KOPT-K1 (cell line): ENCODE measurements around the gene AK6.
A peak's percentile ranks its signal among the peaks of the same experiment; 100 is the strongest.
"Not testable (repeated sequence)": the region's sequence is repeated elsewhere in the genome, so short reads cannot be mapped to it uniquely, and the experiment has no call there.

Experiments
- H3K27ac ChIP-seq: fragments of 200-600 bp; sonication (generic); 2 replicates; pipeline ENCODE4 v1.5.1; 2016; ENCODE audit warnings: antibody characterized with exemption, mild to moderate bottlenecking, low read depth, low read length; ENCODE audit not compliant: poor library complexity, severe bottlenecking
- H3K36me3 ChIP-seq: fragments of 200-600 bp; sonication (generic); 2 replicates; pipeline ENCODE4 v1.5.1; 2017; ENCODE audit warnings: antibody characterized with exemption, mild to moderate bottlenecking, low read length, moderate library complexity; ENCODE audit not compliant: insufficient read depth
- H3K9me3 ChIP-seq: fragments of 200-600 bp; sonication (generic); 2 replicates; pipeline ENCODE4 v1.5.1; 2017; ENCODE audit warnings: antibody characterized with exemption, low read length, mild to moderate bottlenecking; ENCODE audit not compliant: insufficient read depth, poor library complexity, severe bottlenecking

AK6 gene

DNA sequence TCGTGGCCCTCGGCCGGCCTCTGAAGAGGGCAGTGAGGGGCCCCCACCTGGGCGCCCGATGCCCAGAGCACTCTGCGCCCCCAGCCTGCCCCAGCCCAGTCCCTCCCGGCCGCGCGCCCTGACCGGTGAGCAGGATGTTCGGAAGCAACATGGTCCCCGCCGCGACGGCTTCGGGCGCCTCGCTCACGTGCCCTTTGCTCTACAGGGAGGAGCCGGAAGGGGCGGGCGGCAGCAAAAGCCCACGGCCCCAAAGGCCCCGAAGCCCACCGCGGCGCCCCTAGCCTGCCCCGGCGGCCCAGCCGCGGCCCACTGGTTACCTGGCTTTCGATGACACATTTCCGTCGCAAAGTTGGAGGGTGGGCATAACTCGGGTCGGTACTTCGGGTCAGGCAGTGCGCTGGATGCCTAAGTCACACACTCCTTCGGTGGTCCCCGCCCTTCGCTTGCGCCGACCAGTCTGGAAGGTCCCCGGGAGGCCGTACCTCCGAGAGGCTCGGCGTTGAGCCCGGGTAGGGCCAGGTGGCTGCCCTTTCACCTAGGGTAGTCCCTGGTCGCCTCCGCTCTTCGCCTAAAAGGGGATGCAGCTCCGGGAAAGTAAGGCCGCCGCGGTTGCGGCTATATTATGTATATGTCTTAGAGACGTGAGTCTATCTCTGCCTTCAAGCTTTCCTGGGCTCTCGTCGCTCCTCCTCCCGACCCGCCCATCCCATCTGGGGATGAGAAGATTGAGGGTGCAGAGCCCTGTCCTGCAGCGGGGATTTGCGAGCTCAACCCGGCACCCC is at the start of gene AK6, which contains the start of the genes RAD17 and TAF9:
Gene AK6 (minus strand): TSS at position 181 of the 782 bp plus-strand sequence. CDS start 30 bp downstream, at position 151.
Gene RAD17 (plus strand): TSS at position 479 of the 782 bp plus-strand sequence. CDS start 2,391 bp downstream, outside the sequence.
Gene TAF9 (minus strand): TSS at position 181 of the 782 bp plus-strand sequence. CDS start 3,783 bp downstream, outside the sequence.
- peaks cover 36% of the 10 kb centered on the region for H3K36me3 ChIP-seq
- H3K9me3 ChIP-seq: no peaks in the 10 kb centered on the region
- H3K27ac ChIP-seq: peak within 1 kb of the TSS; percentile 98

DNA sequence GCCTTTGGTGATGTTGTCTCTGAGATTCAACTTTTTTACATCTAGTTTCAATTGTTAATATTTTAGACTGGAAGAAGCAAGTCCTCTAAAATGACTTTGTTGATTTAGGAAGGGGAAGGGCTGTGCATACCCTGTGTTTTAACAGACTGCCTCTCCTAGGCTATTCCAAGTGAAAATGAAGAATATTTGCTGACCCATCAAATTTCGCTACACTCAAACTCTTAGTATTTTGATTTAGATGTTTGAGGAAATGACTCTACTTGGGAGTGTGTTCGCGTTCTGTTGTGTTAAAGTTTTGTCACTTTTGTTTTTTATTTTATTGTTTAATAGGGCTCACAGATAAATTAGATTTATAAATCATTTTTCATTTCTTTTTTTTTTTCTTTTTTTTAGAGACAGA is 49.2 kb upstream of the AK6 start:
- Histone ChIP-seq H3K36me3 (peaks cover 28% of the 10 kb centered on the region), H3K9me3 (no peaks in the 10 kb centered on the region), H3K27ac (no peak overlapping the region)

DNA sequence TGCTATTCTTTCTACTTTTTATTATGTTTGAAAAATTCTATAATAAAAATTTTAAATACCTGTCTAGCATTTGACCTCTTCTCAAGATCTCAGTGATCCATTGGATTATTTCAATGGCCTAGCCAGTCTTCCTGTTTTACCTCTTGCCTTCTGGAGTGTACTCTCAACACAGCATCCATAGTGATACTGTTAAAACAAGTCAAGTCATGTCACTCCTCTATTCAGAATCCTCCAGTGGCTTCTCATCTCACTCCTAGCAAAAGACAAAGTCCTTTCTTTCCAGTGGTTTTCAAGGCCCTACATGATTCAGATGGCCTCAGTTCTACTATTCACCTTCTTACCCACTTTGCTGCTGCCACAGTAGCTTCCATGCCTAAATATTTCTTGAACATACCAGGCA is 47.4 kb upstream of the AK6 start:
- Histone ChIP-seq H3K9me3 (no peaks in the 10 kb centered on the region), H3K36me3 (peaks cover 45% of the 10 kb centered on the region), H3K27ac (no peak overlapping the region)

DNA sequence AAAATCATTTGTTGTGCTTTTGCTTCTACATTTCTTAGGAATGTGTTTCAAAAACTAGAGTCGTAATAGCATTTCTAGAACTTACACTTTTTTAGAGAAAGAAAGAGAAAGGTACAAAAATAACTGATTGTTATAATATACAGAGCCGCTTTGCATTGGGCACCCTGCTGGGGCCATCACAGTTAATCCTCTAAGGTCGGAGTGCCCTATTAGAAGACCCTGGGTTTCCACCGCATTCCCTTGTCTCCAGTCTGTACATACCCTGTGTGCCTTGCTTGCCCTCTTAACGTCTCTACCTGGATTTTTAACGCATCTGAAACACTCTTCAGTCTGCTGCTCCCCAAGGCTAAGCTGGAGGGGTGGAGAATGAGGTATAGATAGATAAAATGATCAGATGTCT is 46.9 kb upstream of the AK6 start:
- peaks cover 50% of the 10 kb centered on the region for H3K36me3 ChIP-seq

DNA sequence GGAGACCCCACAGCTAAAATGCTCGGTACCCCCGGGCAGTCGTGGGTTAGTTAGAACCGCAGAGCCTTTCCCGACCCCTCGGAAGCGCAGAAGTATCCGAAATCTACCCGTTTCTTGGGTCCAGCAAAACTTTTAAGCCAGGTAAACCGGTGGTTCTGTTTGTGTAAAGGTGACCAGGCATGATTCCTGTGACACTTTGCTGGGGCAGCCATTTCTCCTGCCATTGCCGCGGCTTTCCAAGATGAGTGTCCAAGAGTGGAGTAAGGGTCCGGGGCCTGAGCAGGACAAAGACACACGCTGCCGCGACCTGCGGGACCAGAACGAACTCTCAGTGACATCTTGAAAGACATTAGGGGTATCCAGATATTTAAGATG is 46.3 kb upstream of the AK6 start:
- Histone ChIP-seq H3K36me3 (peaks cover 55% of the 10 kb centered on the region), H3K27ac (no peak overlapping the region), H3K9me3 (no peaks in the 10 kb centered on the region)

More for the DNA sequence above, 46.9 kb upstream of the AK6 start:
- H3K27ac ChIP-seq: no peak overlapping the region
- H3K9me3 ChIP-seq: no peaks in the 10 kb centered on the region

DNA sequence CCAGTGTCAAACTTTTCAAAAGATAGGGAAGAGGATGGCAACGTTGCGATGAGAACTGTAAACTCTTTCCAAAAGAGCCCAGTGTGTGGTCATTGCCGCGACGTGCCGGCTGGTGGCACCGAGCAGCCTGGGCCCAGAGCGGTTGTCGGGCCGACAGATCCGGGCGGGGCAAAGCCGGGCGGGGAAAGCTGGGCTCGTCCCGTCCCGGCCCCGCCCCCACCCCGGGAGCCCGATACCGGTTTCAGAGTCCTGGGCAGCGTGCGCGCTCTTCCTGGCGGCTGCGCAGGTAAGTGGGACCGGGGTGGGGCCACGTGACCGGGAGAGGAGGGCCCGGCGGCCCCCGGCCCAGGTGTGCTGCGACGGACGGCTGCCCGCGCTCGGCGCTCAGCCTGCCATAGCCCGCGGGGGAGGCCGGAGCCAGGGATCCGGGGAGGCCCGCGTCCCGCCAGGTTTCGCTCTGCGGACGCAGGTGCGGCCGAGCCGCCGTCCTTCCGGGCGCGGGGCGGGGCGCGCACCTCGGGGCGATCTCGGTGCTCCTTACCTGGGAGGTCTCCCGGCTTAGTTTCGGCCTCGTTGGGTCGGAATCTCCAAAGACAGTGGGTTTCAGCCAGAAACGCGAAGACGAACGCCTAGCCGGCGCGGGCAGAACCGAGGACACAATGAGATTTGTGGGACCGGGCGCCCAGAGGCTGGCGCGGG is 45.7 kb upstream of the AK6 start, which contains the start of gene MARVELD2:
Gene MARVELD2 (plus strand): TSS at position 232 of the 699 bp plus-strand sequence. CDS start 4,270 bp downstream, outside the sequence.
- Histone ChIP-seq H3K27ac (no peak within 1 kb of the TSS), H3K36me3 (peaks cover 61% of the 10 kb centered on the region)

DNA sequence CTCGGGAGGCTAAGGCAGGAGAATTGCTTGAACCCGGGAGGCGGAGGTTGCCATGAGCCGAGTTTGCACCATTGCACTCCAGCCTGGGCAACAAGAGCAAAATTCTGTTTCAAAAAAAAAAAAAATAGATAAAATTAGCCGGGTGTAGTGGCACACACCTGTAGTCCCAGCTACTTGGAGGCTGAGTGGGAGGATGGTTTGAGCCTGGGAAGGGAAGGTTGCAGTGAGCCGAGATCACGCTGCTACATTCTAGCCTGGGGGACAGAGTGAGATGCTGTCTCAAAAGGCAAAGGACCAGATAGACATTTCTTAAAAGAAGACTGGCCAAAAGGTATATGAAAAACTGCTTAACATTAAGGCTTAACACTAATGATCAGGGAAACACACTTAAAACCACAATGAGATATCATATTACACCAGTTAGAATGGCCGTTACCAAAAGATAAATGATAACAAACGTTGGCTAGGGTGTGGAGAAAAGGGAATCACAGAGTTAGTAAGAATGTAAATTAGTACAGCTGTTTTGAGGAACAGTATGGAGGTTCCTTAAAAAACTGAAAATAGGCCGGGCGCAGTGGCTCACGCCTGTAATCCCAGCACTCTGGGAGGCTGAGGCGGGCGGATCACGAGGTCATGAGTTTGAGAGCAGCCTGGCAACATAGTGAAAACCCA is 35.5 kb upstream of the AK6 start:
- Histone ChIP-seq H3K36me3 (peaks cover 72% of the 10 kb centered on the region), H3K27ac (no peak overlapping the region), H3K9me3 (no peaks in the 10 kb centered on the region)

More for the DNA sequence above, 45.7 kb upstream of the AK6 start, which contains the start of gene MARVELD2:
- H3K9me3 ChIP-seq: no peaks in the 10 kb centered on the region

DNA sequence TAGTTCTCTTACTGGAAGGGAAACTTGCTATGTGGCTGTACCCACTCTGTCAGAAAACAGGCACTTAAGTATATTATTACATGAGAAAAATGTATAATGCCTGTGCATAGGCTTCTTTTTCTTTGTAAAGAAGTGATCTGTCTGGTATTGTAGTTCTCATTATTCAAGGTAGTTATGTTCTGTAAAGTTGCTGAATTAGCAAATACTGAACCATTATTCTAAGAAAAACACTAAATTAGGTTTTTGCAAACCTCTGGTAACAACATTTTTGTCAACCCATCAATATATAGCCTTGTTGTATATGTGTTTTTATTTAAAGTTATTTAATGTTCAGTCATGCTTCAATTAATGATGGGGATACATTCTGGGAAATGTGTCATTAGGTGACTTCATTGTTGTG is 9.1 kb upstream of the AK6 start:
- peaks cover 83% of the 10 kb centered on the region for H3K36me3 ChIP-seq
- H3K27ac ChIP-seq: no peak overlapping the region

DNA sequence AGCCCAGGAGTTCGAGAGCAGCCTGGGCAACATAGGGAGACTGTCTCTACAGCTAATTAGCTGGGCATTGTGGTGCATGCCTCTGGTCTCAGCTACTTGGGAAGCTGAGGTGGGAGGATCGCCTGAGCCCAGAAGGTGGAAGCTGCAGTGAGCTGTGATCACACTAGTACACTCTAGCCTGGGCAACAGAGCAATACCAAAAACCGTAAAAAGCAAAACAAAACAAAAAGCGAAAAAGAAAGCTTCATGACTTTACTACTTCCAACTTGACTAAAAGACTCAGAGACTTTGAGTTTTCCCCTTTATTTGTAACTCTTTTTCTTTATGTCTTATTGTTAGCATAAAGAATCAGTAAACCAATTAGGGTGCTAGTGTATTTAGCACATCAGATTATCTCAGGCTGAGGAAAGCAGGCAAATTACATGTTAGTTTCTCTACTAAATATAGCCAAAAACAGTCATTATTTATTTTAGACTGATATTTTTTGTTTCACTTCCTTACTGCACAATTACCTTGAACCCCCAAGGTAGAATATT is 5.7 kb upstream of the AK6 start:
- H3K27ac ChIP-seq: no peak overlapping the region
- peaks cover 51% of the 10 kb centered on the region for H3K36me3 ChIP-seq
- H3K9me3 ChIP-seq: no peaks in the 10 kb centered on the region

More for the DNA sequence above, 9.1 kb upstream of the AK6 start:
- H3K9me3 ChIP-seq: no peaks in the 10 kb centered on the region

DNA sequence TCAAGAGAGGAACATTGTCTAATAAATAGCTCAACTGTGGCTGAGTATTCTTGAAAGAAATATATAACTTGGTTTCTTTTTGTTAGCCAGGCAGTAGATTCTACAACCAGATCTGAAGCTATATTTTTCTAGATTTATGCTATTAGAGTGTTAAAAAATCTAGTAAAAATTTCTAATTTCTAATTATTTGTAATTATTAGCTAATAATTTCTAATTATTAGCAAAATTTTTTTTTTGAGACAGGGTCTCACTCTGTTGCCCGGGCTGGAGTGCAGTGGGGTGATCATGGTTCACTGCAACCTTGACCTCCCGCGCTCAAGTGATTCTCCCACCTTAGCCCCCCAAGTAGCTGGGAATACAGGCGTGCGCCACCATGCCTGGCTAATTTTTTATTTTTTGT is 3.1 kb upstream of the AK6 start:
- no peaks in the 10 kb centered on the region for H3K9me3 ChIP-seq
- H3K36me3 ChIP-seq: peaks cover 35% of the 10 kb centered on the region
- H3K27ac ChIP-seq: no peak overlapping the region

DNA sequence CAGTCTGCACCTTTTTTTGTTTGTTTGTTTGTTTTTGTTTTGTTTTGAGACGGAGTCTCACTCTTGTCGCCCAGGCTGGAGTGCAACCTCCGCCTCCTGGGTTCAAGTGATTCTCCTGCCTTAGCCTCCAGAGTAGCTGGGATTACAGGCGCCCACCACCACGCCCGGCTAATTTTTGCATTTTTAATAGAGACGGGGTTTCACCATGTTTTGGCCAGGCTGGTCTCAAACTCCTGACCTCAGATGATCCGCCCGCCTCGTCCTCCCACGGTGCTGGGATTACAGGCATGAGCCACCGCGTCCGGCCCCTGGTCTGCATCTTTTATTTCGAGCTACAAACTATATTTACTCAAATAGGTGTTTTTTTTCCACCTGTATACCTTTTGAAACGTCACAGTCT is 1.0 kb upstream of the AK6 start:
- peak overlapping the region; percentile 98 for H3K27ac ChIP-seq
- H3K9me3 ChIP-seq: not testable (repeated sequence)
- peaks cover 36% of the 10 kb centered on the region for H3K36me3 ChIP-seq

DNA sequence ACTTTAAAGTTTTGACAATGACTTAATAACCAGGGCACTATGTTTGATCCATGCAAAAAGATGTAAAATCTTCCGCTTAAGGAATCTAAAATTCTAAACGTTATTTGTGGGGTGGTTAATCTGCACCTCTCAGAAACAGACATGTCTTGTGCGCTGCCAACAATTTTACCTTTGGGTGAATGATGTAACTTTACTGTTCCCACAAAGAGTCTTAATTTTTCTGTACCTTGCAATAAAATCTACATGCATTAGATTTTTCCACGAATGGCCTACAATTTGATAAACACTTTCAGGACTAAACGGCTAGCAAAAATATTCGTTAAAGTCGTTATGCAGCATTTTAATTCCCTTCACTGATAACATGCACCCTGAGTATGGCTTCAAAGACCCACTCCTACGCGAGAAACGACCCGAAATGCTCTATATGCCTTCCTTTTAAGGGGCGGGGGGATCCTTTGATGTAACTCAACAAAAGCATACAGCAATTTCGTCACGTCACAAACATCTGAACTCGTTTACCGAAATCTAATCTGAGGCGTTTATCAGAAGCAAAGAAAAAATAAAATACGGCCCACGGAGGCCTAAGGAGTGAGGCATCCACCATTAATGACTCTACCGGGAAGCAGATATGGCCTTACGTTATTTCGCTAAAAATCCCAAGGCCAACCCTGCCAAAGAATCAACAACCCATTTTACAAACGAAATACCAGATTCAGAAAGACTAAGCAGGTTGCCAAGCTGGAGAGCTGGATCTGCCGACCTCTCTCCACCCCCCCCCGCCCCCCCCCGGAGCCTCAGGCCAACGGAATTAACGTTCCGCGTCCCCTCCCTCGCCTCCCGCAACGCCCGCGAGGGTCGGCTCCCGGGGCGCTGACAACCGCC is 621 bp downstream of the AK6 start:
- H3K36me3 ChIP-seq: peaks cover 36% of the 10 kb centered on the region
- no peaks in the 10 kb centered on the region for H3K9me3 ChIP-seq
- H3K27ac ChIP-seq: peak overlapping the region; percentile 98

DNA sequence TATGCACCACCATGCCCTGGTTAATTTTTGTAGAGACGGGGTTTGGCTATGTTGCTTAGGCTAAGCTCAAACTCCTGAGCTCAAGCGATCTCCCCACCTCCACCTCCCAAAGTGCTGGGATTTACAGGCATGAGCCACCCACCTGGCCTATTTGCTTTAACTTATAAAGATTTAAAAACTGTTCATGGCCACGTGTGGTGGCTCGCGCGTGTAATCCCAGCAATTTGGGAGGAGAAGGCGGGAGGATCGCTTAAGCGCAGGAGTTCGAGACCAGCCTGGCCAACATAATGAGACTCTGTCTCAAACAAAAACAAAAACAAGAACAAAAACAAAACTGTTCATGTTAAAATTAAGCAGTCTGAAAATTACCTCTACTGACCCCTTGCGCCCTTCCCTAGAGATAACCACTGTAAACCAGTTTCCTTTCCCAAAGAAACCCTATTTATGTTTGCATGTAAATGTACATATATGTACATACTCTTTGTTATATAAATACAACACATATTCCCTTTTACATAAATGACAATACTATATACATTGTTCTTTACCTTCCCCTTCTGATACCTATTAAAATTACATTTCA is 1.5 kb downstream of the AK6 start:
- H3K27ac ChIP-seq: peak overlapping the region; percentile 98

DNA sequence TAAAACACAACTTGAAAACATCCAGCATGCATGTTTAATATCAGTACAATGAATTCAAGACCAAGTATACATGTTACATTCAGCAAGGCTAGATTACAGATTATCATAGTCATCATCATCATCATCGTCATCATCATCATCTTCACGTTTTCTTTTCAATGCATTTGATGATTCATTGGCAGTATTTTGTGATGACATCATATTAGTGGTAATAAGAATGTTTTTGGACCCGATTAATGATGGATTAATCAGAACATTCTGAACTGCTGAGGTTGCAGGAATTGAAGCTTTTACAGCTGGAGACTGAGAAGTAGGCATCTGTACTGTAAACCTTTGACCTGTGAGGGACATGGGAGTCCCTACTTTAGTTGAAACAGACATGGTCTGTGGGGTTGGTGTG is 4.5 kb downstream of the AK6 start:
- Histone ChIP-seq H3K36me3 (peaks cover 74% of the 10 kb centered on the region), H3K9me3 (no peaks in the 10 kb centered on the region), H3K27ac (peak overlapping the region; percentile 21)

More for the DNA sequence above, 1.5 kb downstream of the AK6 start:
- Histone ChIP-seq H3K36me3 (peaks cover 44% of the 10 kb centered on the region), H3K9me3 (no peaks in the 10 kb centered on the region)
